ENCODE data around the gene OR2Z1. TPM values are rescaled to one million over a fixed set of nuclear protein-coding genes. Genes with fewer than 3 reads are reported as not detected.

OR2Z1 gene
- total and polyA plus RNA-seq, 2 of the 4 experiments (the other 2 are of a cell fraction) = not detected

DNA sequence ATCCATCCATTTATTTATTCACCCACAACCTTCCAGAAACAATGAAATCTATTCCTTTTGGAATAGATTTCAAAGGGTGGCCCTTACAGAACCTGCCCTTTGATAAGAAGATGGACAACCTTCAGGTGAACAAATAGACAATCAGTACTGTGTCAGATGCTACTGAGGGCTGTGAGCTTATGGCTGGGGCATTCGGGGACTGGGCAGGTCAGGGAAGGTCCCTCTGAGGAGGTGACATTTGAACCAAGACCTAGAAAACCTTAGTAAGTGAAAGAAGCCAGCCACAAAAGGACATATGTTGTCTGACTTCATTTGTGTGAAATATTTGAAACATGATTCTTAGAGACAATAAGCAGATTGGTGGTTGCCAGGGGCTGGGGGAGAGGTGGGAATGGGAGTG, 38.5 kb upstream of the OR2Z1 start:
- ChIA-PET POLR2A (ENCODE audit: unreplicated experiment) (no interaction called here), CTCF (no interaction called here)
- Histone ChIP-seq H2AK5ac (ENCODE audit: low read depth, low read length) (no peak overlapping the region), H3K4me1 (ENCODE audit: control insufficient read depth, insufficient read depth, low read length) (no peaks in the 10 kb centered on the region), H4K8ac (ENCODE audit: low read depth in 2 of 2, low read length in 2 of 2) (no peak overlapping the region), H3K4ac (ENCODE audit: low read depth, low read length) (no peak overlapping the region), H3K14ac (replicated peaks; ENCODE audit: low read depth, low read length) (no peak overlapping the region), H3K23ac (ENCODE audit: low read depth, low read length) (no peak overlapping the region), H2BK120ac (ENCODE audit: low read depth, low read length) (no peak overlapping the region), H2BK15ac (ENCODE audit: low read depth, low read length) (no peak overlapping the region), H2AFZ (replicated peaks; ENCODE audit: low read length, poor library complexity) (no peak overlapping the region), H3K9me1 (ENCODE audit: insufficient read depth, low read length) (no peaks in the 10 kb centered on the region), H3K27me3 (ENCODE audit: control insufficient read depth, insufficient read depth, low read length) (no peaks in the 10 kb centered on the region), H3K27ac (ENCODE audit: insufficient read depth, low read length) (no peak overlapping the region), H4K5ac (ENCODE audit: low read depth, low read length) (no peak overlapping the region), H2BK5ac (ENCODE audit: low read depth, low read length, poor library complexity, severe bottlenecking) (no peak overlapping the region), H4K20me1 (ENCODE audit: insufficient read depth, low read length) (no peaks in the 10 kb centered on the region), H3K4me3 (ENCODE audit: insufficient read depth, low read depth, low read length) (no peak overlapping the region), H3K36me3 (ENCODE audit: control insufficient read depth, insufficient read depth, low read length) (no peaks in the 10 kb centered on the region), H2AK9ac (replicated peaks; ENCODE audit: low read depth, low read length, poor library complexity) (no peak overlapping the region), H3K18ac (ENCODE audit: low read depth, low read length) (no peak overlapping the region), H3K9me3 (ENCODE audit: control insufficient read depth, insufficient read depth, low read length) (peaks cover 20% of the 10 kb centered on the region), H4K91ac (ENCODE audit: insufficient read depth, low read depth, low read length) (no peak overlapping the region), H2BK20ac (ENCODE audit: low read depth, low read length) (no peak overlapping the region), H3K56ac (ENCODE audit: extremely low read depth, insufficient read depth, low read length) (no peak overlapping the region), H3K79me1 (ENCODE audit: low read depth in 1 of 2, low read length in 2 of 2) (no peaks in the 10 kb centered on the region), H3K4me2 (ENCODE audit: low read depth, low read length) (no peak overlapping the region), H3K9ac (ENCODE audit: low read depth, low read length) (no peak overlapping the region)
- ATAC-seq (ENCODE audit: low read depth) (no peak), DNase-seq (no peak)
- in situ Hi-C loops (cut with MboI; ENCODE audit: low sequenced_read_pairs) (no loop called here), intact Hi-C loops (cut with micrococcal nuclease) (no loop called here), dilution Hi-C loops (cut with HindIII; ENCODE audit: low sequenced_read_pairs, unreplicated experiment) (no loop called here)
- no TSS peak for BruUV-seq (replicated peaks)
- TF ChIP-seq NFE2L2 (IDR thresholded peaks at IDR 0.05; ENCODE audit: low read depth, low read length) = no peak
- TF ChIP-seq, protein P1, sequence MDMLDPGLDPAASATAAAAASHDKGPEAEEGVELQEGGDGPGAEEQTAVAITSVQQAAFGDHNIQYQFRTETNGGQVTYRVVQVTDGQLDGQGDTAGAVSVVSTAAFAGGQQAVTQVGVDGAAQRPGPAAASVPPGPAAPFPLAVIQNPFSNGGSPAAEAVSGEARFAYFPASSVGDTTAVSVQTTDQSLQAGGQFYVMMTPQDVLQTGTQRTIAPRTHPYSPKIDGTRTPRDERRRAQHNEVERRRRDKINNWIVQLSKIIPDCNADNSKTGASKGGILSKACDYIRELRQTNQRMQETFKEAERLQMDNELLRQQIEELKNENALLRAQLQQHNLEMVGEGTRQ (IDR thresholded peaks at IDR 0.05; ENCODE audit: low read depth, low read length) = no peak
- no peak for TF ChIP-seq BHLHE40 (IDR thresholded peaks at IDR 0.05; ENCODE audit: low read depth, low read length)
- TF ChIP-seq CEBPB (IDR thresholded peaks at IDR 0.05; ENCODE audit: low read depth, low read length) = no peak
- no peak for TF ChIP-seq MAZ (IDR thresholded peaks at IDR 0.05; ENCODE audit: borderline replicate concordance, low read depth, low read length)
- TF ChIP-seq FOS (IDR thresholded peaks at IDR 0.05; ENCODE audit: low read depth, low read length) = no peak
- TF ChIP-seq SMC3 (IDR thresholded peaks at IDR 0.05; ENCODE audit: low read depth, low read length) = no peak
- no peak for TF ChIP-seq RCOR1 (IDR thresholded peaks at IDR 0.05; ENCODE audit: insufficient replicate concordance, low read length)
- TF ChIP-seq, protein P2, sequence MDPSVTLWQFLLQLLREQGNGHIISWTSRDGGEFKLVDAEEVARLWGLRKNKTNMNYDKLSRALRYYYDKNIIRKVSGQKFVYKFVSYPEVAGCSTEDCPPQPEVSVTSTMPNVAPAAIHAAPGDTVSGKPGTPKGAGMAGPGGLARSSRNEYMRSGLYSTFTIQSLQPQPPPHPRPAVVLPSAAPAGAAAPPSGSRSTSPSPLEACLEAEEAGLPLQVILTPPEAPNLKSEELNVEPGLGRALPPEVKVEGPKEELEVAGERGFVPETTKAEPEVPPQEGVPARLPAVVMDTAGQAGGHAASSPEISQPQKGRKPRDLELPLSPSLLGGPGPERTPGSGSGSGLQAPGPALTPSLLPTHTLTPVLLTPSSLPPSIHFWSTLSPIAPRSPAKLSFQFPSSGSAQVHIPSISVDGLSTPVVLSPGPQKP (IDR thresholded peaks at IDR 0.05; ENCODE audit: borderline replicate concordance, low read depth, low read length) = no peak
- no peak for TF ChIP-seq POLR2A (IDR thresholded peaks at IDR 0.05; ENCODE audit: low read depth, low read length)
- no peak for TF ChIP-seq CHD1 (IDR thresholded peaks at IDR 0.05; ENCODE audit: low read depth, low read length)
- TF ChIP-seq RFX5 (IDR thresholded peaks at IDR 0.05; ENCODE audit: low read depth, low read length) = no peak
- TF ChIP-seq MXI1 (IDR thresholded peaks at IDR 0.05; ENCODE audit: borderline replicate concordance, low read depth, low read length) = no peak
- TF ChIP-seq RAD21 (IDR thresholded peaks at IDR 0.05; ENCODE audit: low read length) = no peak
- TF ChIP-seq, protein P3, sequence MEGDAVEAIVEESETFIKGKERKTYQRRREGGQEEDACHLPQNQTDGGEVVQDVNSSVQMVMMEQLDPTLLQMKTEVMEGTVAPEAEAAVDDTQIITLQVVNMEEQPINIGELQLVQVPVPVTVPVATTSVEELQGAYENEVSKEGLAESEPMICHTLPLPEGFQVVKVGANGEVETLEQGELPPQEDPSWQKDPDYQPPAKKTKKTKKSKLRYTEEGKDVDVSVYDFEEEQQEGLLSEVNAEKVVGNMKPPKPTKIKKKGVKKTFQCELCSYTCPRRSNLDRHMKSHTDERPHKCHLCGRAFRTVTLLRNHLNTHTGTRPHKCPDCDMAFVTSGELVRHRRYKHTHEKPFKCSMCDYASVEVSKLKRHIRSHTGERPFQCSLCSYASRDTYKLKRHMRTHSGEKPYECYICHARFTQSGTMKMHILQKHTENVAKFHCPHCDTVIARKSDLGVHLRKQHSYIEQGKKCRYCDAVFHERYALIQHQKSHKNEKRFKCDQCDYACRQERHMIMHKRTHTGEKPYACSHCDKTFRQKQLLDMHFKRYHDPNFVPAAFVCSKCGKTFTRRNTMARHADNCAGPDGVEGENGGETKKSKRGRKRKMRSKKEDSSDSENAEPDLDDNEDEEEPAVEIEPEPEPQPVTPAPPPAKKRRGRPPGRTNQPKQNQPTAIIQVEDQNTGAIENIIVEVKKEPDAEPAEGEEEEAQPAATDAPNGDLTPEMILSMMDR (conservative IDR thresholded peaks at IDR 0.05; ENCODE audit: low read depth, low read length) = no peak
- 11% methylated on average over 1 of the region's 1 CpG; no CpG with 5 or more reads in 1 of the 2 experiments for WGBS, 2 experiments (ENCODE audit: extremely low coverage in 2 of 2, insufficient read length in 1 of 2)

All from IMR-90 (cell line).